ENCODE data around the gene RRP8.

GRCh38 chr11:6611092-6611962 is 7.9 kb upstream of the RRP8 start:
- TF ChIP-seq CTCF (IDR thresholded peaks at IDR 0.05) (no peak), POLR2A (IDR thresholded peaks at IDR 0.05) (peak in 2 of 3 donors; percentile 4 to 9)
